Measurements from ENCODE around the gene MACROD1. TPM values are rescaled to one million over a fixed set of nuclear protein-coding genes. Genes with fewer than 3 reads are reported as not detected.

The MACROD1 gene
- total RNA-seq, 1 donor from 2014 or later, result 86.2 TPM

- intact Hi-C loops (cut with DNase I), result no loop called here
These were observed 67.5 kb downstream of the MACROD1 start for GRCh38 chr11:64098318-64098831.

GRCh38 chr11:64097468-64098317, 68.2 kb downstream of the MACROD1 start:
- DNase-seq (ENCODE audit: low spot score), result no peak
- intact Hi-C loops (cut with DNase I), result no loop called here

More at GRCh38 chr11:64098318-64098831, 67.5 kb downstream of the MACROD1 start:
- DNase-seq (ENCODE audit: low spot score), result no peak

- DNase-seq (ENCODE audit: low spot score), result no peak
- intact Hi-C loops (cut with DNase I), result no loop called here
These were observed 69.1 kb downstream of the MACROD1 start for GRCh38 chr11:64096835-64097234.

- intact Hi-C loops (cut with DNase I), result no loop called here
These were observed 70.0 kb downstream of the MACROD1 start for GRCh38 chr11:64095949-64096348.

GRCh38 chr11:64095273-64095817, 70.6 kb downstream of the MACROD1 start:
- intact Hi-C loops (cut with DNase I), result no loop called here
- no peak for DNase-seq (ENCODE audit: low spot score)

More at GRCh38 chr11:64095949-64096348, 70.0 kb downstream of the MACROD1 start:
- no peak for DNase-seq (ENCODE audit: low spot score)

- no peak for DNase-seq (ENCODE audit: low spot score)
- intact Hi-C loops (cut with DNase I), result no loop called here
These were observed 71.3 kb downstream of the MACROD1 start for GRCh38 chr11:64094463-64095260.

GRCh38 chr11:64093233-64094039, 72.5 kb downstream of the MACROD1 start:
- DNase-seq (ENCODE audit: low spot score), result no peak
- intact Hi-C loops (cut with DNase I), result no loop called here

- intact Hi-C loops (cut with DNase I), result no loop called here
- no peak for DNase-seq (ENCODE audit: low spot score)
These were observed 73.2 kb downstream of the MACROD1 start for GRCh38 chr11:64092761-64093136.

GRCh38 chr11:64092111-64092760, 73.7 kb downstream of the MACROD1 start:
- intact Hi-C loops (cut with DNase I), result no loop called here
- no peak for DNase-seq (ENCODE audit: low spot score)

GRCh38 chr11:64090806-64091516, 75.0 kb downstream of the MACROD1 start:
- DNase-seq (ENCODE audit: low spot score), result no peak
- intact Hi-C loops (cut with DNase I), result no loop called here

- intact Hi-C loops (cut with DNase I), result no loop called here
- DNase-seq (ENCODE audit: low spot score), result no peak
These were observed 75.8 kb downstream of the MACROD1 start for GRCh38 chr11:64089915-64090805.

GRCh38 chr11:64089493-64089892, 76.4 kb downstream of the MACROD1 start:
- DNase-seq (ENCODE audit: low spot score), result no peak
- intact Hi-C loops (cut with DNase I), result no loop called here

GRCh38 chr11:64089027-64089360, 76.9 kb downstream of the MACROD1 start:
- no peak for DNase-seq (ENCODE audit: low spot score)
- intact Hi-C loops (cut with DNase I), result no loop called here

- intact Hi-C loops (cut with DNase I), result no loop called here
- no peak for DNase-seq (ENCODE audit: low spot score)
These were observed 77.5 kb downstream of the MACROD1 start for GRCh38 chr11:64088162-64089026.

- intact Hi-C loops (cut with DNase I), result no loop called here
- DNase-seq (ENCODE audit: low spot score), result no peak
These were observed 79.4 kb downstream of the MACROD1 start for GRCh38 chr11:64086258-64087123.

GRCh38 chr11:64085906-64086257, 80.0 kb downstream of the MACROD1 start:
- no peak for DNase-seq (ENCODE audit: low spot score)
- intact Hi-C loops (cut with DNase I), result no loop called here

All from cardiac septum (tissue), 1 donor.